Nephron (organoid): ENCODE data around the gene STAT2.
"Not testable (repeated sequence)": the region's sequence is repeated elsewhere in the genome, so short reads cannot be mapped to it uniquely, and the experiment has no call there.

ENCODE experiments used
- H3K27ac Mint-ChIP-seq, 3 experiments: 2 replicates each; pipeline ENCODE4 v1.8.0; 2020; ENCODE audit warnings: mixed read lengths in 3 of 3, mild to moderate bottlenecking in 2 of 3, moderate library complexity in 1 of 3
- H3K27me3 Mint-ChIP-seq: 2 replicates; pipeline ENCODE4 v1.8.0; 2021; ENCODE audit warnings: low read depth, mild to moderate bottlenecking, moderate library complexity, mixed read lengths
- H3K36me3 Mint-ChIP-seq: 2 replicates; pipeline ENCODE4 v1.8.0; 2020; ENCODE audit warnings: low read depth, mixed read lengths
- H3K4me1 Mint-ChIP-seq: 2 replicates; pipeline ENCODE4 v1.8.0; 2020; ENCODE audit warnings: mixed read lengths
- H3K4me3 Mint-ChIP-seq, 3 experiments: 2 replicates each; pipeline ENCODE4 v1.8.0; 2020; ENCODE audit warnings: mild to moderate bottlenecking in 3 of 3, mixed read lengths in 3 of 3, moderate library complexity in 2 of 3
- H3K9me3 Mint-ChIP-seq: 2 replicates; pipeline ENCODE4 v1.8.0; 2020; ENCODE audit warnings: mixed read lengths
- CTCF ChIP-seq, 3 experiments: fragments of 200-600 bp; sonication (generic); IDR thresholded peaks; one replicate each; pipeline ENCODE4 v1.5.0; 2021; ENCODE audit warnings: antibody characterized with exemption in 3 of 3; ENCODE audit not compliant: unreplicated experiment in 3 of 3

STAT2 gene

GRCh38 chr12:56348776-56349175 lies 11.1 kb downstream of the STAT2 start:
- TF ChIP-seq CTCF (IDR thresholded peaks at IDR 0.05; ENCODE audit: unreplicated experiment in 3 of 3) = no peak
- H3K4me1 Mint-ChIP-seq = no peaks in the 10 kb centered on the region
- no peaks in the 10 kb centered on the region for H3K27me3 Mint-ChIP-seq
- H3K36me3 Mint-ChIP-seq = peaks cover 60% of the 10 kb centered on the region
- H3K9me3 Mint-ChIP-seq = no peaks in the 10 kb centered on the region
- H3K4me3 Mint-ChIP-seq = no peak overlapping the region
- H3K27ac Mint-ChIP-seq = no peak overlapping the region

GRCh38 chr12:56347255-56347654 lies 12.7 kb downstream of the STAT2 start:
- H3K27ac Mint-ChIP-seq, H3K4me1 Mint-ChIP-seq, H3K27me3 Mint-ChIP-seq, H3K9me3 Mint-ChIP-seq, H3K4me3 Mint-ChIP-seq: not testable (repeated sequence)
- peaks cover 70% of the 10 kb centered on the region for H3K36me3 Mint-ChIP-seq

GRCh38 chr12:56346675-56347074 lies 13.2 kb downstream of the STAT2 start:
- Mint-ChIP-seq H3K4me3 (no peak overlapping the region), H3K9me3 (no peaks in the 10 kb centered on the region), H3K27ac (no peak overlapping the region), H3K27me3 (no peaks in the 10 kb centered on the region), H3K4me1 (no peaks in the 10 kb centered on the region), H3K36me3 (peaks cover 69% of the 10 kb centered on the region)
- no peak for TF ChIP-seq CTCF (IDR thresholded peaks at IDR 0.05; ENCODE audit: unreplicated experiment in 3 of 3)

- not testable (repeated sequence) for H3K4me1 Mint-ChIP-seq, H3K4me3 Mint-ChIP-seq, H3K9me3 Mint-ChIP-seq, H3K27ac Mint-ChIP-seq, H3K27me3 Mint-ChIP-seq
- peaks cover 36% of the 10 kb centered on the region for H3K36me3 Mint-ChIP-seq
These were observed 17.6 kb downstream of the STAT2 start for GRCh38 chr12:56342290-56342689.

GRCh38 chr12:56341616-56342015 lies 18.3 kb downstream of the STAT2 start:
- Mint-ChIP-seq H3K4me1 (no peaks in the 10 kb centered on the region), H3K9me3 (no peaks in the 10 kb centered on the region), H3K36me3 (peaks cover 33% of the 10 kb centered on the region), H3K27me3 (peaks cover 4% of the 10 kb centered on the region), H3K27ac (no peak overlapping the region), H3K4me3 (no peak overlapping the region)
- TF ChIP-seq CTCF (IDR thresholded peaks at IDR 0.05; ENCODE audit: unreplicated experiment in 3 of 3) = no peak

- Mint-ChIP-seq H3K27ac (no peak overlapping the region), H3K9me3 (no peaks in the 10 kb centered on the region), H3K4me3 (no peak overlapping the region), H3K27me3 (peaks cover 4% of the 10 kb centered on the region), H3K4me1 (no peaks in the 10 kb centered on the region), H3K36me3 (peaks cover 18% of the 10 kb centered on the region)
- TF ChIP-seq CTCF (IDR thresholded peaks at IDR 0.05; ENCODE audit: unreplicated experiment in 3 of 3) = no peak
These were observed 20.8 kb downstream of the STAT2 start for GRCh38 chr12:56339158-56339422.

GRCh38 chr12:56338308-56339157 lies 21.4 kb downstream of the STAT2 start, which contains the start of gene IL23A:
IL23A (plus strand) TSS chr12:56338884; CDS start chr12:56339045, 161 bp downstream.
- peaks cover 14% of the 10 kb centered on the region for H3K36me3 Mint-ChIP-seq
- no peaks in the 10 kb centered on the region for H3K9me3 Mint-ChIP-seq
- no peaks in the 10 kb centered on the region for H3K4me1 Mint-ChIP-seq
- peaks cover 4% of the 10 kb centered on the region for H3K27me3 Mint-ChIP-seq
- TF ChIP-seq CTCF (IDR thresholded peaks at IDR 0.05; ENCODE audit: unreplicated experiment in 3 of 3) = no peak
- H3K4me3 Mint-ChIP-seq = peak within 1 kb of the TSS in 1 of 3 experiments; percentile 15
- no peak within 1 kb of the TSS for H3K27ac Mint-ChIP-seq
